CD4-positive, alpha-beta T cell treated with Interleukin-4 for 4 hours (primary cell): Measurements from ENCODE around the gene TTC29.
"Not testable (repeated sequence)": the region's sequence is repeated elsewhere in the genome, so short reads cannot be mapped to it uniquely, and the experiment has no call there.

Source experiments
- DNase-seq: peaks from one replicate; pipeline ENCODE4 v3.0.0-alpha.2; 2020

TTC29 gene

DNA sequence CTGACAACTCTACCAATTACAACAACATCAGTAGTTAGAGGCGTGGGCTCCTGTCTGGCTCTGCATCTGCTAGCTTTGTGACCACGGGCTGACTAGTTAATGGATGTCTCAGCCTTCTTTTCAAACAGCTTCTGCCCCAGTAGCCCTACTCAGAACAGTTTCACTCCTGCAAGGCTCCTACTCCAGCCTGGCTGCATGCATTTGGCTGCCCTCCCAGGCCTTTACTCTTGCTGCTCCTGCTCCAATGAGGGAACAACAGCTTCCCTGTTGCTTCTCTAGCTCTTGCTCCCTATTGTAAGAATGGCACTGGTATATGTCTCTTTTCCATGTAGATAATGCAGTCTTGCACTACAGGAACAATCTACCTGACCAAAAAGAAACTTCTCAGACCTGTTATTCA lies 93.3 kb downstream of the TTC29 start:
- DNase-seq, result no peak

DNA sequence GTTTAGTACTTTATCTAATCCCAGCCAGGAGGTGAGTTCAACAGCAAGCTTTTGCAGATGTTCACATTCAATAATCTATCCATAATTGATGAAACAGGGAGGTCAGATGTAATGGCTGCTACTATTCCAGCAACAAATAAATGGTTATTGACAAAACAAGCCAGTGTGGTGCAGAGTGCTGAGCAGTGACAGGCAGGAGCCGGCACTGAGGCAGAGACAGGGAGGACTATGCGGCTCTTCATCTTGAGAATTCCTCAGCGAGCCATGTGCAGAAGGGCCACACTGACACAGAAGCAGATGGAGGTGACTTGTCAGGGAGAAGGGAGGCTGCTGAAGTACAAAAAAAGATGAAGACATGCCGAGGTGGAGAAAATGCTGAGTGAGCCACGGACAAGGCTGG lies 98.3 kb downstream of the TTC29 start:
- DNase-seq, result no peak

DNA sequence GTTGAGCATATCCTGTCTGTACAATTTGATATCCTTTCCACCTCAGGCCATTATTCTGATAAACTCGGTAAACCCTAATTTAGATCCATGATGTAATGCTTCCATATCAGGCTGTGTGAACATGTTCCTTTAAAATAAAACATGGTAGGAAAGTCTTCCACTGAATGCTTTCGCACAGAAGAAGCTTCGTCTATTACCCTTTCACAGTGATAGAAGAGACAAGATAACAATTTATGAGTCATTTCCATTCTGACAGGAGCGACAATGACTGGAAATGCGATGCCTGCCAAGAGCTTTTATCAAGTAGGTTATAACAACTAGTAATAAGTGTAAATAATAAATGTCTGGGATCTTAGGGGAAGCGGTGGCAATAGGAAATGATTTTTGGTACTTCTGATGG lies 98.8 kb downstream of the TTC29 start:
- DNase-seq, result no peak

DNA sequence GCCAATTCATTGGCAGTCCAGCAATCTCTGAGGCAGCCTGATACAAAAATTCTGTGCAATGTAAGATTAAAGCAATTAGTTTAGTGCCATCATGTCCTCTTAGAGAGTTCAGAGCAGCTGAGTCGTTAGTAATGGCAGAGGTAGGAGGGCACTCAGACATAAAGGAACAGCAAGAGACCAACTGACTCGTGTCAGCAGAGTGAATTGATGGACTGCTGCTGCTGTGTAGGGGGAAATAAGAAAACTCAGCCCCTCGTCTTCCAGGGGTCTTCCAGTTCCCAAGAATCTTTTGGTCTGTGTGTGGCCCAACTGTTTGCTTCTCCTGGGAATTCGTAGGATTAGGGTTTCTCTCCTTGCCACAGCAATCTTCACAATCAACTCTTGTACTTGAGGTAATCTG lies 100.9 kb downstream of the TTC29 start:
- DNase-seq, result no peak

DNA sequence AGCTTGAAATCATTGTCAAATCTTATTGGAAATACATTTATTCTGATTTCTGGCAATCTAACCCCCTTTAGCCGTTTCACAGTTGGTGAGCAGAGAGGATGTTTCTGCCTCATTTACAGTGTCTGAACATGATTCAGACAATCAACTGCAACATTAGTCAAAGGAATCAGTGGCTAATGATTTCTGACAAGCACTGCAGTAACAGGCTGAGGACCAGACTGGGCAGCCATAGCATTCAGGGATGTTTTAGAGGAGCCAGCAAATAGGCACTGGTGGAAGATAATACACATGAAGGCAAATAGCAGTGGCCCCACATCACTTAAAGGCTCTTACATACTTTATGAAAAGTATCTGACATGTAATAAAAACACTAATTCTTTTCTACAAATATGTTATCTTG lies 102.8 kb downstream of the TTC29 start:
- DNase-seq, result no peak

DNA sequence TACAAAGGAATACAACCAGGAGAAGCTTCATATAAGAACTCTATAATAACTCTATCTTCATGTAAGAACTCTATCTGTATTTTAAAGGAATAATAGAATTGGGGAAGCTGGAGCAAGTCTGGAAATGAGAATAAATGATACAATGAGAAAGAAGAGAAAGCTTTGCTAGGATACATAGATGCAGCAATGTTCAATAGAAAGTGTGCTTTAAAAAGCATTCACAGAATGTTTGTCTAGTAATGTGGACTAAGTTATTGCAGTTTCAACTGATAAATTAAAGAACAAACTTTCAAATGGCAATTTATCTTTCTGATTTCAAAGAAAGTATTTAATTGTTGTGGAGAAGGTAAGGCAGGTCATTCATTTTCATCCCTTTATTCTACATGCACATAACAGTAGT lies 104.9 kb downstream of the TTC29 start:
- no peak for DNase-seq

DNA sequence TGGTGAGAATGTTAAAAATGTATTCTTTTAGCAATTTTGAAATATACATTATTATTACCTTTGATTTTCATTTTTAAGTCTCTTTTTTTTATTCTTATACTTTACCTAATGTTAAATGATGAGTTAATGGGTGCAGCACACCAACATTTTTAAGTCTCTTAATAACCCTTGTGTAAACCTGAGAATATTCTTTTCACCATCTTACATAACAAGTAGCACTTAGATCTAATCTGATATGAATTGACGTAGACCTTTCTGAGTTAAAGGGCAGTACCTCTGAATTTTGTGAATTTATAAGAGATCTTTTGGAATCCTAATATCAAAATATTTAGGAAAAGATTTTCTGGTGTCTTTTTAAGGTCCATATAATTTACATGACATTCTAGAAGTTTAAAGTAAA lies 110.6 kb downstream of the TTC29 start:
- no peak for DNase-seq

DNA sequence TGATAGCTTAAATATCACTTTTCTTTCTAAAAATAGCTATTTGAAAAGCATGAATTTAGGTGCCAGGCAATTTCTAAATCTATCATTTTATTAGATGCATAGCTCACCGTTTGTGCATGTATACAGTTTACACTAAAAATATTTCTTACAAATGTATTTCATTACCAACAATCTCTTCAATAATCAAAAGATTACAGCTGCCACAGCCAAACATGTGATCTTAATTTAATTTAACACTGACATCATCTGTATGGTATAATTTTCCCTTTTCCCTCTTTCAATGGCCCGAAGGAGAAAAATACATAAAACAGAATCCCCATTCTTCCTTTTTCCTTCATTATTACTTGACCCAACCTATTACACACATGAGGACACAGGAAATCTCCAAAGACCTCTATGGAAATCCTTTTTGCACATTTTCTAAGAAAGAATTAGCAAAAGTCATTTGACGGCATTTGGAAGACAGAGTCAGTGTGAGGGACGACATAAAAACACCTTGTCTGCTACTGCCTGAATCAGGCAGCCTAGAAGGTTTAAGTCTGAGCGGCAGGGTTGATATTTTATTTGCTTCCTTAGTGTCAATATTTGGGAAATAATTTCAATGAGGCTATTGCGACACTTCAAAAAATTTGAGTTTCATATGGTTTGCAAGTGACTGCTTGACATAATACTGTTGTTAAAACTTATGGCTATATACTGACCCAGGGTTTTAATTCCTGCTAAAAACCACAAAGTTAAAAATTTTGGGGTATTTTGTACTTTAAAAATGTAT lies 111.2 kb downstream of the TTC29 start:
- no peak for DNase-seq

DNA sequence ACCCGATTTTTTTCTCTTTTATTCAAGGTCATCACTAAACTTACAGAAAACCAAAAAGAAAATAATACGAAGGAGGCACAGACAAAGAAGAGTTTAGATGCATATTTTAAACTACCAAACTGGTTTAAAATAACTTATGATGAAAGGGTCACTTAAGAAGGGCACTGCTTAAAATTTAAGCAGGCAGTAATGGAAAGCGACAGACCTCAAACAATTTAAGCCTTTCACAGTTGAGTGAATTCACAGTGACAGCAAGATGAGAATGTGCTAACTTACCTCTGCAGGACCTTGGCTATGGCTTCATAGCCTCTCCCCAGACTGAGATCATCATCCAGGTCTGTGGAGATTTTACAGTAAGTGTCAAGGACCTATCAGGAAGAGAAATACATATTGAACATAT lies 112.1 kb downstream of the TTC29 start:
- no peak for DNase-seq

DNA sequence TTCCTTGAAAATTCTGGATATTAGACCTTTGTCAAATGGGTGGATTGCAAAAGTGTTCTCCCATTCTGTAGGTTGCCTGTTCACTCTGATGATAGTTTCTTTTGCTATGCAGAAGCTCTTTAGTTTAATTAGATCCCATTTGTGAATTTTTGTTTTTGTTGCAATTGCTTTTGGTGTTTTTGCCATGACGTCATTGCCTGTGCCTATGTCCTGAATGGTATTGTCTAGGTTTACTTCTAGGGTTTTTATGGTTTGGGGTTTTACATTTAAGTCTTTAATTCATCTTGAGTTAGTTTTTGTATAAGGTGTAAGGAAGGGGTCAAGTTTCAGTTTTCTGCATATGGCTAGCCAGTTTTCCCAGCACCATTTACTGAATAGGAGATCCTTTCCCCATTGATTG lies 122.7 kb downstream of the TTC29 start:
- not testable (repeated sequence) for DNase-seq

DNA sequence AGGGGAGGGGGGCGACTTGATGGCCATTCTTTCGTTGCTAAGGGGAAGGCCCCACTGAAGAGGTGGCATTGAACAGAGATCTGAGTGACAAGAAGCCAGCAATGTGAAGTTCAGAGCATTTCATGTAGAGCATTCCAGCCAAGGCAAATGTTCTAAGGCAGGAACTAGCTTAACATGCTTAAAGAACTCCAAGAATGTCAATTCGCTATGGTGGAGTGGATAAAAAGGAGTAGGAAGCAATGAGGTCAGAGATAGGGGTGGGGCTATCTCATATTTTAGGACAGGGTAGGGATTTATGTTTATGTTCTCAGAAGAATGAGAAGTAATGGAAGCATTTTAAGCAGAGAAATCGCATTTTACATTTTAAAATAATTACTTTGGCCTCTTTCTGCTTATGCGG lies 130.9 kb downstream of the TTC29 start:
- DNase-seq, result no peak

DNA sequence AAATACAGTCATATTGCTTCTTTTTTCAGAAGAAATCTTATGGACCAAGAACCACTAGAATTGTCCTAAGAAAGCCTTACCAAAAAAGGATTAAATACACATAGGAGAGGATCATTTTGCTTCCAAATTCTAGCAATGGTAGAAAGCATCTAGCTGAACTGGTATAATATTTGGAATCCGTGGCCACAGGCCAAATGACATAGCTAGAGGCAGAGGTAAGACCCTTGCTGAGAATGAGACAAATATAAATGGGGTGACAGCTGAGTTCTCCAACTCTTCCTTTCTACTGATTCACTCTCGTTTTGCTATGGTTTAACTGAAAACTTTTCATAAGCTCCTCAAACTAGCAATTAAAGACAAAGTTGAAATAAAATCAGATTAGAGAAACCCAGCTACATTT lies 150.0 kb downstream of the TTC29 start:
- no peak for DNase-seq

DNA sequence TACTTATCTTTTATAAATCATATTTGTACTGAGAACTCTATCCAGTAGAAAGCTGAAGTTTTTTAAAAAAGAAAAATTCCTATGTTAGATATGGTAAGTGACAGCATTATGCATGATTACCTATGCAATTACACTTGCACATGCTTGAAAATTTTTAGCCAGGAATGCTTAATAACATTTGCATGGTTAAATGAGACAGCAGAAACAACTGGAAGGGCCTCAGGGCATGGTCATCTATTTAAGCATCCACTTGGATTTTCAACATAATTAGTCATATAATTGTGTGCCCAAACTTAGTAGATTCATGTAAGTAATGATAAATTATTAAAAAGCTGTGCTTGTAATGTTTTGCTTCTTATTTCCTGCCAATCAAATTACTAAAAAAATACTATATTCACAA lies 151.9 kb downstream of the TTC29 start:
- no peak for DNase-seq

DNA sequence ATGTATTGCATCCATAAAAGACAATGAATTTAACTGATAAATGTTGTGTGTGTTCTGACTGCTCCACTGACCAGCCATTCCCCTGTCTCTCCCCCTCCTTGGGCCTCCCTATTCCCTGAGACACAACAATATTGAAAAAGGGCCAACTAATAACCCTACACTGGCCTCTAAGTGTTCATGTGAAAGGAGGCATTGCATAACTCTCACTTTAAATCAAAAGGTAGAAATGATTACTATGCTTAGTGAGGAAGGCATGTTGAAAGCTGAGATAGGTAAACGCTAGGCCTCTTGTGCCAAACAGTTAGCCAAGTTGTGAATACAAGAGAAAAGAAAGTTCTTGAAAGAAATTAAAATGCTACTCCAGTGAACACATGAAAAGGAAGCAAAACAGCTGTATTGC lies 154.2 kb downstream of the TTC29 start:
- no peak for DNase-seq

DNA sequence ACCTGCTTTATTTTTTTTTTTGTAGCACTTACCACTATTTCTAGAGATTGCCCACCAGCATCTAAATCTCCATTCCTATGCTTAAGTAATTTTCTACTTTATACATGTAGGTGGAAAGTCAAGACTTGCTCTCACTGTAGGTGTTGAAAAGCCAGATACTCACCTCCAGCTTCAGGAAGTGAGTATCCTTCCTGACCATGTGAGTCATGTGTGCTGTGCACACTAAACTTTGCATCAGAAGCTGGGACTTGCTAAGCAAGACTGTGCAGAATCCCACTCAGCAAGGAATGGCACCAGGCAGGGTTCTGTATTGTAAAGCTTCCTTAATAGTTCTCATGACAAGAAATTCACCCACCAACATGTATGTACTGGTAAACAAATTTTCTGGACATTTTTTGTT lies 155.1 kb downstream of the TTC29 start:
- DNase-seq, result no peak

DNA sequence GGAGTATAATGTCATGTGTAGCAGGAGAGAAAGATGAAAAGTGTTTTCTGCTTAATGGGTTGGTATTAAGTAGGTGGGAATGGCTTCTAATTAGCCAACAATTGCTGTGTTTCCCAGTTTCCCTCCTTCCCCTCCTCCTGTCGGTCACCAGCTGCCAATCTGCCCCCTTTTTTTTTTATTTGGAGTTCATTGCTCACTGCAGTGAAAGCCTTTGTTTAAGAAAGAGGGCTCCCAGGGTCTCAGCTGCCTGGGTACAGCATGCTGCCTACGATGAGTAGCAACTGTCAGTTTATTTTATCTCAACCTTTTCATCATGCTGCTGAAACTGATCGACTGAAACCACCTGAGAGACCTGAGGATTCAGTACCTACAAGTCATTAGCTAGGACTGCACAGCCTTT lies 157.9 kb downstream of the TTC29 start:
- no peak for DNase-seq

DNA sequence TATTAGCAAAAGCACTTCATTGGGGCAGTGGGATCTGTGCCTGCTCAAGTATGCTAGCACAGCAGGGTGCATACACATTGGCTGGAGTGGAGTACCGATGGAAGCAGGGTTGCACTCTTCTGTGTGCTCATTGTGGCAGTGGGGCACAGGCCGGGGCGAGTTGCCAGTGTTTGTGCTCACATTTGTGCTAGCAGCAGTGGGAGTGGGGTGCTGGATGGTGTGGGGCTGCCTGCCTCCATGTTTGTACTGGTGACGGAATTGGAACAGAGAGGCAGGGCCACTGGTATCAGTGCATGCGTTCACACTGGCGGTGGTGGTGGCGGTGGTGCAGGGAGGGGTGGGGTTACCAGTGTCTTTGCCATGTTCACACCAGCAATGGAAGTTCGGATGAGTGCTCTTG lies 169.0 kb downstream of the TTC29 start:
- no peak for DNase-seq

DNA sequence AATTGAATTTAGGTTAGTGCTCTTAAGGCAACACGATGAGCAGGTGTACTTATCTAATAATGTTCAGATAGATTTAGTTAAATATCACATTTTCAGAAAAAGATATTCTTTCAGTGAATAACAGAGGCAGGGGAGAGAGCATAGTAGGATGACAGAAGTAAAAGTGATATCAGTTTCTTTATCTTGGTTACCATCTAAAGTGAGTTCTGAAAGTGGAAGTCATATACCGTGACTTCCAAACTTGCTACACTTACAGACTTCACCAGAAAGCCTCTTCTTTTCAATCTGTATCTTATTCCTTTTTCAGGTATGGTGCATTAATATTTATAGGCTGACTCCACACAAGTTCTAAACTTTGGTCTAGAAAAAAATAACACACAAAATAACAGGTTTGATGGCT lies 182.1 kb downstream of the TTC29 start:
- no peak for DNase-seq

DNA sequence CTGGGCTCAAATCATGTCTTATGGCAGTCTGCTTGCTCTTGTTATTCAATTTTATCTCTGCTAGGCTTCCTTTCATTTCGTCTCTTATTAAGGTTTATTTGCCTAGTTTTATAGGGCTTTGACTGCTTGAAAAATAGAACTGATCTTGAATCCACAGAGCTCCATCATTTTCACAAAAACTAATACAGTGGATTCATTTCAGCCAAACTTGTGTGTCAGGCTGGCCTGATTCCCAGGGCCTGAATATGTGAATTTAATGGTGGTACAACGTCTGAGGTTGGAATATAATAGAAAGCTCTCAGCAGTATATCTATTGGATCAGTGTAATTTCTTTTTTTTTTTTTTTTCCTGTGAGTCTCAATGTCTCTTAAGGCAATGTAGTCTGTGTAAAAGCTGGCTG lies 183.6 kb downstream of the TTC29 start:
- DNase-seq, result no peak

DNA sequence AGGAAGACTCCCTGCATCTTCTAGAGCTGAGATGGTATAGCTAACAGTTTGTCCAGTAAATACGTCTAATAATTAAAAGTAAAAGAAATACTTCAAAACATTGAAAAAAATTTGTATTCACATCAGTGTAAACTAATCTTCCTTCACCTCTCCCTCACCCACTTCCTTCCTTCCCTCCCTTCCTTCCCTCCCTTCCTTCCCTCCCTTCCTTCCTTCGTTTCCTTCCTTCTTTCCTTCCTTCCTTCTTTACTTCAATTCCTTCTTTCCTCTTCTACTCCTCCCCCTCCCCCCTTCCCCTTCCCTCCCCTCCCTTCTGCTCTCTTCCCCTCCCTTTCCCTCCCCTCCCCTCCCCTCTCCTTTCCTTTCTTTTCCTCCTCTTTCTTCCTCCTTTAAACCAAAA lies 203.2 kb downstream of the TTC29 start:
- no peak for DNase-seq

DNA sequence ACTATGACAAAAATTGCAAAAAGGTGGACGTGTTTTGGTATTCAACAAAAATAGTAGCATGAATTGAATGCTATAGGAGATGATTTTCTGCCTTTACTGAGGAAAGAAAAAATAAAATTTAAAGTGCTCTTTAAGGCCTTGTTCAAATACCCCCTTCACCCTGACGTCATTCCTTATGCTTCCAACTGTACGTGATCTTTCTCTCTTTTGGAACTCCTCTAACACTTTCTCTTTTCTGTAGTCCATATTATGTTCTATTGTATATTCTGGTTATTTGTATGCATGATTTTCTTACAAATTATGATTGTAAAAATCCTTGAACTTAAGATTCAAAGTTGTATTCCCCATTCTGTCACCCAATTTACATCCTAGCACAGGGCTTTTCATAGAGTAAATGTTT lies 206.5 kb downstream of the TTC29 start:
- DNase-seq, result no peak

DNA sequence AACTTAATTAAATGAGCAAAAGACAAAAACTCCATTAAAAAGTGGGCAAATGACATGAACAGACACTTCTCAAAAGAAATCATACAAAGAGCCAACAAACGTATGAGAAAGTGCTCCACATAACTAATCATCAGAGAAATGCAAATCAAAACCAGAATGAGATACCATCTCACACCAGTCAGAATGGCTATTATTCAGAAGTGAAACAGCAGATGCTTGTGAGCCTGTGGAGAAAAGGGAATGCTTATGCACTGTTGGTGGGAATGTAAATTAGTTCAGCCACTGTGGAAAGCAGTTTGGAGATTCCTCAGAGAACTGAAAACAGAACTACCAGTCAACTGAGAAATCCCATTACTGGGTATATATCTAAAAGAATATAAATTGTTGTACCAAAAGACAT lies 222.1 kb downstream of the TTC29 start:
- DNase-seq, result not testable (repeated sequence)

DNA sequence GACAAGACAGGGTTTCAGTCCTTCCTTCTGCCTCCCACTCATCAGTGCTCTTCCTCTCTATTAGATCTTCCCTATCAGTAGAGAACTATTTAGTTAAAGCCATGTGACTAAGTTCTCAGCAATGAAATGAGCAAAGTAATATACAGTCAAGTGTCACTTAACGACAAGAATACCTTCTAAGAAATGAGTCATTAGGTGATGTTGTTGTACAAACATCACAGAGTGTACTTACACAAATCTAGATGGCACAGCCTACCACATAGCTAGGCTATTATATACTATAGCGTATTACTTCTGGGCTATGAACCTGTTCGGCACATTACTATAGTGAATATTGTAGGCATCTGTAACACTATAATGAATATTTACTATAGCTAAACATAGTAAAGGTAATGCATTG lies 235.7 kb downstream of the TTC29 start:
- no peak for DNase-seq

DNA sequence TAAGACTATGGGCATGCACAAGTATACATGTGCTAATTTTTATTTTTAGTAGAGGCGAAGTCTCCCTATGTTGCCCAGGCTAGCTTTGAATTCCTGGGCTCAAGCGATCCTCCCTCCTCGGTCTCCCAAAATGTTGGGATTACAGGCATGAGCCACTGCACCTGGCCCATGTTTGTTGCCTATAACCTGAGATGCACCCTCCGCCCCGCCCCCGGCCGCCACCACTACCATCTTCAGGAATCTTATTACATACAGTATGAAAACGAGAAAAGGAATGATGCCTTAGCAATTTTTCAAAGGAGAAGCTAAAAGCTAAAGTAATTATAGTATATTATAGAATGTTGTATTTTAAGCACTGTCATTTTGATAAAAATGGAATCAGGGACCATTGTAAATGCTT lies 245.8 kb downstream of the TTC29 start:
- DNase-seq, result no peak

DNA sequence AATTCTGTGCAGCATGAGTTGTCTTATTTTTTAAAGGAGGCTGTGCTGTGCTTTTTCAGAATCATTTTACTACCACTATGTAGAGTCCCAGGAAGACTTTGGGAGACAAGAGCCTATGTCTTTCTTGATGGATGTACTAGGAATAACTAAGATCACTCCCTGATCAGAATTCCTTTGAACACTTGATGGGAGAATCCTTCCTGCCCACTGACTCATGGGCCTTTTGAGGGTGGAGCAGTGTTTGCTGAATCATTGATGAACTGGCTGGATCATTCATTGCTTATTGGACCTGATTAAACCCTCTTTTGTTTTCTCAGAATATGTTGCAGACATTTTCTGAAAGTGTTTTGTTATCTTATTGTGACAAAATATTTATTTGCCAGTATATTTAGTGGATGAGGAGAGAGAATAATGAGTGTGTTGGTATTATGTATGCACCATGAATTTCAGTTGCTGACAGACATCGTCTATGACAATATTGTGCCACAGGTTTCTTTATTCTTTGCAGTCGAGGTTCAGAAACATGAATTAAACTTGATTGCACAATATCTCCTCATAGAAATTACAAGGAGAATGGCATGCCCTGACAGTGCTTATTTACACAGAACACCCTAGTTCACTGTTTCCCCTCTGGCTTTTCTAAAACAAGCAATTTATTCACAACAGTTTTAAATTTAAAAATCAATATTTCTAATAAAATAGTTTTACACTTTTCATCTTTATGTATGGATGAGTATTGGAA lies 270.7 kb downstream of the TTC29 start:
- no peak for DNase-seq
